ENCODE results near the gene BNIP5.

DNA sequence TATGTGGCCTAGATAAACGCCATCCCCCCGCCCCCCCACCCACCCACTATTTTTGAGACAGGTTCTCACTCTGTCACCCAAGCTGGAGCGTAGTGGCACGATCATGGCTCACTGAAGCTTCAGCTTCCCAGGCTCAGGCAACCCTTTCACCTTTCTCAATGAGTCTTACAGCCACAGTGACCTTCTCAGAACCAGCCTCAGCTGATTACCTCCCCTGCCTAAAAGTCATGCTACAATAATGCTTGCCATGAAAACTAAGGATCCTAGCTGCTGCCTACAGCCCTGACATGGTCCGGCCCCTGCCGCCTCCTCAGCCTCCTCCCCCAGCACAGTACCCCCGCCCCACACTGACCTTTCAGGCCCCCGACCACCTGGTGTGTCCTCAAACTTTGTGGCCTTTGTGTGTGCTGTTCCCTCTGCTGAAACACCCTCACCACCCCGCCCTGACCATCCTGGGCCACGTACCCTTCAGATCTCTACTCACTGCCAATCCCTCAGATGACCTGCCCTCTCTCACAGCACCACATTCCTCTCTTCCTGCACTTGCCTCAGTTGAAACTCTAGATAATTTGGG, 35.5 kb downstream of the BNIP5 start:
- TF ChIP-seq, protein P1, sequence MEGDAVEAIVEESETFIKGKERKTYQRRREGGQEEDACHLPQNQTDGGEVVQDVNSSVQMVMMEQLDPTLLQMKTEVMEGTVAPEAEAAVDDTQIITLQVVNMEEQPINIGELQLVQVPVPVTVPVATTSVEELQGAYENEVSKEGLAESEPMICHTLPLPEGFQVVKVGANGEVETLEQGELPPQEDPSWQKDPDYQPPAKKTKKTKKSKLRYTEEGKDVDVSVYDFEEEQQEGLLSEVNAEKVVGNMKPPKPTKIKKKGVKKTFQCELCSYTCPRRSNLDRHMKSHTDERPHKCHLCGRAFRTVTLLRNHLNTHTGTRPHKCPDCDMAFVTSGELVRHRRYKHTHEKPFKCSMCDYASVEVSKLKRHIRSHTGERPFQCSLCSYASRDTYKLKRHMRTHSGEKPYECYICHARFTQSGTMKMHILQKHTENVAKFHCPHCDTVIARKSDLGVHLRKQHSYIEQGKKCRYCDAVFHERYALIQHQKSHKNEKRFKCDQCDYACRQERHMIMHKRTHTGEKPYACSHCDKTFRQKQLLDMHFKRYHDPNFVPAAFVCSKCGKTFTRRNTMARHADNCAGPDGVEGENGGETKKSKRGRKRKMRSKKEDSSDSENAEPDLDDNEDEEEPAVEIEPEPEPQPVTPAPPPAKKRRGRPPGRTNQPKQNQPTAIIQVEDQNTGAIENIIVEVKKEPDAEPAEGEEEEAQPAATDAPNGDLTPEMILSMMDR (IDR thresholded peaks at IDR 0.05): no peak
- TF ChIP-seq POLR2A (IDR thresholded peaks at IDR 0.05): no peak

All from esophagus squamous epithelium (tissue), 4 donors.